Measurements from ENCODE around the gene MID2.

DNA sequence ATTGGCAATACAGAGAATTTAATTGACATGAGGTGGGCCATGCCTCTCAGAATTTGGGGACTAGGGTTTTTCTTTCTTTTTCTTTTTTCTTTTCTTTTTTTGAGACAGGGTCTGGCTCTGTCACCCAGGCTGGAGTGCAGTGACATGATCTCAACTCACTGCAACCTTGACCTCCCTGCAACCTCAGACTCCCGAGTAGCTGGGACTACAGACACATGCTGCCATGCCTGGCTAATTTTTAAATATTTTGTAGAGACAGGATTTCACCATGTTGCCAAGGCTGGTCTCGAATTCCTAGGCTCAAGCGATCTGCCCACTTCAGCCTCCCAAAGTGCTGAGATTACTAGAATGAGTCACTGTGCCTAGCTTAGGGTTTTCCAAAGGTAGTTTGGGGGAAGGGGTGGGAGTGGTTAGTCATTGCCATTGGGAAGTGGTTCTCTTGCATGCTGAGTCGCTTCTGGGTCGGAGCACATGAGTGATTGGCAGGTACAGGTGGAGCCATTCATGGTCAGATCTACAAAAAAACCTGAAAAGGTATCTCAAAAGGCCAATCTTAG, 54.5 kb downstream of the MID2 start:
- TF ChIP-seq, protein P1, sequence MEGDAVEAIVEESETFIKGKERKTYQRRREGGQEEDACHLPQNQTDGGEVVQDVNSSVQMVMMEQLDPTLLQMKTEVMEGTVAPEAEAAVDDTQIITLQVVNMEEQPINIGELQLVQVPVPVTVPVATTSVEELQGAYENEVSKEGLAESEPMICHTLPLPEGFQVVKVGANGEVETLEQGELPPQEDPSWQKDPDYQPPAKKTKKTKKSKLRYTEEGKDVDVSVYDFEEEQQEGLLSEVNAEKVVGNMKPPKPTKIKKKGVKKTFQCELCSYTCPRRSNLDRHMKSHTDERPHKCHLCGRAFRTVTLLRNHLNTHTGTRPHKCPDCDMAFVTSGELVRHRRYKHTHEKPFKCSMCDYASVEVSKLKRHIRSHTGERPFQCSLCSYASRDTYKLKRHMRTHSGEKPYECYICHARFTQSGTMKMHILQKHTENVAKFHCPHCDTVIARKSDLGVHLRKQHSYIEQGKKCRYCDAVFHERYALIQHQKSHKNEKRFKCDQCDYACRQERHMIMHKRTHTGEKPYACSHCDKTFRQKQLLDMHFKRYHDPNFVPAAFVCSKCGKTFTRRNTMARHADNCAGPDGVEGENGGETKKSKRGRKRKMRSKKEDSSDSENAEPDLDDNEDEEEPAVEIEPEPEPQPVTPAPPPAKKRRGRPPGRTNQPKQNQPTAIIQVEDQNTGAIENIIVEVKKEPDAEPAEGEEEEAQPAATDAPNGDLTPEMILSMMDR (conservative IDR thresholded peaks at IDR 0.05 in 1 of 2, IDR thresholded peaks at IDR 0.05 in 1 of 2; ENCODE audit: low read depth in 1 of 2, low read length in 2 of 2): no peak
- TF ChIP-seq EZH2 (IDR thresholded peaks at IDR 0.05; ENCODE audit: low read length, missing control alignments): no peak

All from fibroblast of lung (primary cell).